Measurements from ENCODE around the gene CACNA1B. TPM values are rescaled to one million over a fixed set of nuclear protein-coding genes. Genes with fewer than 3 reads are reported as not detected.

The CACNA1B gene
- total and polyA plus RNA-seq, 2 of the 13 experiments (the other 11 are each of a cell fraction or from before 2014, with no cell fraction given), result under 0.01 to 0.04 TPM

DNA sequence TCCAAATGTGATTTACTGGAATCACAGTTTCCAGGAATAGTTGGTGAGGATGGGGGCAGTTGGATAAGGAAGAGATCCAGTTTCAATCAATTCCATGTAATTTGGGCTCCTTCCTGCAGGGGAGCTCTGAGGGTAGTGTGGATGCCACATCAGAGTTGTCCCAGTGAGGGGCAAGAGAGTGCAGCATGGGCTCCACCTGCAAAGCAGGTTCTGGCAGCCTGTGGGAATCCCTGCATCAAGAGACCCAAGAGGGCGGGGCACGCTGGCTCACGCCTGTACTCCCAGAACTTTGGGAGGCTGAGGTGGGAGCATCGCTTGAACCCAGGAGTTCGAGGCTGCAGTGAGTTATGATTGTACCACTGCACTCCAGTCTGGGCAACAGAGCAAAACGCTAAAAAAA, 188.5 kb downstream of the CACNA1B start (continued):
- TF ChIP-seq, protein P1, sequence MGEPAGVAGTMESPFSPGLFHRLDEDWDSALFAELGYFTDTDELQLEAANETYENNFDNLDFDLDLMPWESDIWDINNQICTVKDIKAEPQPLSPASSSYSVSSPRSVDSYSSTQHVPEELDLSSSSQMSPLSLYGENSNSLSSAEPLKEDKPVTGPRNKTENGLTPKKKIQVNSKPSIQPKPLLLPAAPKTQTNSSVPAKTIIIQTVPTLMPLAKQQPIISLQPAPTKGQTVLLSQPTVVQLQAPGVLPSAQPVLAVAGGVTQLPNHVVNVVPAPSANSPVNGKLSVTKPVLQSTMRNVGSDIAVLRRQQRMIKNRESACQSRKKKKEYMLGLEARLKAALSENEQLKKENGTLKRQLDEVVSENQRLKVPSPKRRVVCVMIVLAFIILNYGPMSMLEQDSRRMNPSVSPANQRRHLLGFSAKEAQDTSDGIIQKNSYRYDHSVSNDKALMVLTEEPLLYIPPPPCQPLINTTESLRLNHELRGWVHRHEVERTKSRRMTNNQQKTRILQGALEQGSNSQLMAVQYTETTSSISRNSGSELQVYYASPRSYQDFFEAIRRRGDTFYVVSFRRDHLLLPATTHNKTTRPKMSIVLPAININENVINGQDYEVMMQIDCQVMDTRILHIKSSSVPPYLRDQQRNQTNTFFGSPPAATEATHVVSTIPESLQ (CRISPR knock-in tag; conservative IDR thresholded peaks at IDR 0.05), result no peak
- TF ChIP-seq HNRNPH1 (optimal IDR thresholded peaks at IDR 0.05; ENCODE audit: low read depth, low read length) (no peak), ZNF143 (CRISPR knock-in tag; IDR thresholded peaks at IDR 0.05) (no peak), FOXJ3 (CRISPR knock-in tag; IDR thresholded peaks at IDR 0.05; ENCODE audit: borderline replicate concordance) (no peak), ZNF253 (CRISPR knock-in tag; IDR thresholded peaks at IDR 0.05; ENCODE audit: borderline replicate concordance) (no peak), HOXA9 (CRISPR knock-in tag; IDR thresholded peaks at IDR 0.05; ENCODE audit: borderline replicate concordance) (no peak), PCBP1 (IDR thresholded peaks at IDR 0.05; ENCODE audit: borderline replicate concordance, low read depth, low read length) (no peak), KDM4B (CRISPR knock-in tag; IDR thresholded peaks at IDR 0.05) (no peak), ZNF230 (CRISPR knock-in tag; IDR thresholded peaks at IDR 0.05) (no peak), ZNF282 (IDR thresholded peaks at IDR 0.05; ENCODE audit: partially characterized antibody) (no peak), ZNF891 (CRISPR knock-in tag; IDR thresholded peaks at IDR 0.05) (no peak), ZBTB38 (CRISPR knock-in tag; IDR thresholded peaks at IDR 0.05) (no peak), ZNF557 (CRISPR knock-in tag; IDR thresholded peaks at IDR 0.05) (no peak), IKZF1 (IDR thresholded peaks at IDR 0.05) (no peak), SCMH1 (CRISPR knock-in tag; IDR thresholded peaks at IDR 0.05; ENCODE audit: borderline replicate concordance) (no peak)

Measured in HepG2 (cell line).